Renal cortical epithelial cell (primary cell): ENCODE data around the gene PIGBOS1. TPM values are rescaled to one million over a fixed set of nuclear protein-coding genes. Genes with fewer than 3 reads are reported as not detected.
"Not testable (repeated sequence)": the region's sequence is repeated elsewhere in the genome, so short reads cannot be mapped to it uniquely, and the experiment has no call there.

ENCODE experiments used
- DNase-seq: peaks from one replicate; pipeline ENCODE4 v3.0.0-alpha.2; 2011; ENCODE audit warnings: low read depth
- total RNA-seq: library from RNA; depleted of rRNA; stranded (reverse); fragments of >200 nt; gene quantifications from 2 replicates; pipeline ENCODE4 v1.2.3, GENCODE V29; 2014

Gene PIGBOS1
- total RNA-seq, 1 donor from 2014 or later = 11.4 TPM

GRCh38 chr15:55297315-55297714 lies 21.6 kb downstream of the PIGBOS1 start:
- DNase-seq = no peak

- DNase-seq = peak; percentile 70
These were observed 28.3 kb downstream of the PIGBOS1 start for GRCh38 chr15:55290528-55291057.

- DNase-seq = no peak
These were observed 29.0 kb downstream of the PIGBOS1 start, which contains the start of gene RAB27A for GRCh38 chr15:55289746-55290527. Gene RAB27A, minus strand, starts transcription at chr15:55289813. Its CDS starts 54,879 bp downstream, at chr15:55234934.

GRCh38 chr15:55289011-55289745 lies 29.7 kb downstream of the PIGBOS1 start:
- DNase-seq = peak; percentile 44

- no peak for DNase-seq
These were observed 30.8 kb downstream of the PIGBOS1 start for GRCh38 chr15:55288006-55288717.

GRCh38 chr15:55286442-55287189 lies 32.3 kb downstream of the PIGBOS1 start:
- not testable (repeated sequence) for DNase-seq

- no peak for DNase-seq
These were observed 34.5 kb downstream of the PIGBOS1 start for GRCh38 chr15:55284426-55284825.

GRCh38 chr15:55283379-55284147 lies 35.4 kb downstream of the PIGBOS1 start:
- no peak for DNase-seq

- peak; percentile 87 for DNase-seq
These were observed 36.6 kb downstream of the PIGBOS1 start for GRCh38 chr15:55282284-55282833.

- no peak for DNase-seq
These were observed 37.2 kb downstream of the PIGBOS1 start for GRCh38 chr15:55281517-55282228.

GRCh38 chr15:55280589-55280988 lies 38.3 kb downstream of the PIGBOS1 start:
- not testable (repeated sequence) for DNase-seq

- peak; percentile 95 for DNase-seq
These were observed 39.1 kb downstream of the PIGBOS1 start for GRCh38 chr15:55279746-55280351.

- no peak for DNase-seq
These were observed 39.7 kb downstream of the PIGBOS1 start for GRCh38 chr15:55279100-55279745.

GRCh38 chr15:55277715-55278114 lies 41.2 kb downstream of the PIGBOS1 start:
- no peak for DNase-seq

- no peak for DNase-seq
These were observed 41.8 kb downstream of the PIGBOS1 start for GRCh38 chr15:55277116-55277564.

- no peak for DNase-seq
These were observed 42.6 kb downstream of the PIGBOS1 start for GRCh38 chr15:55276324-55276723.

GRCh38 chr15:55270291-55270690 lies 48.6 kb downstream of the PIGBOS1 start:
- no peak for DNase-seq

GRCh38 chr15:55268176-55268695 lies 50.7 kb downstream of the PIGBOS1 start:
- DNase-seq = peak; percentile 23
